ENCODE measurements around the gene LAYN. TPM values are rescaled to one million over a fixed set of nuclear protein-coding genes. Genes with fewer than 3 reads are reported as not detected.

Gene LAYN
- total and polyA plus RNA-seq, 2 of the 4 experiments (the other 2 are of a cell fraction), result 92.5 to 118 TPM

DNA sequence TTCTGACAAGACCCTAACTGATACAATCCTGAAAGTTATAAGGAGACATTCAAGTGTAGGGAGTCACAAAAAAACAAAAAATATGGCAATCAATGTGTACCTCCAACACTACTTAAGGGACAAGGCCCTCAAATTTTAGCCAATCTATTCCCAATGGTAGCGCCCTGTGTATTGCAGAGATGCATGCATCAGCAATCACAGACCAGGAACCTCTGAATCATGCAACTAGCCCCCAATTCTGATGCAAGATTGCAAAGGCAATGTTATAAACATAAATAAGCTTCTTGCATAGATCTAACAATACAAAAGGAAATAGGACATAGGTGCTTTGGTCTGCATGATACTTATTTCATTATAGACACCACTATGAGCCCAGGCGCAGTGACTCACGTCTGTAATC, 32.1 kb downstream of the LAYN start:
- no peak overlapping the region for H2AK9ac ChIP-seq (replicated peaks; ENCODE audit: low read depth, low read length, poor library complexity)
- WGBS, 2 experiments (ENCODE audit: extremely low coverage in 2 of 2, insufficient read length in 1 of 2), result no CpG with 5 or more reads among the region's 3 CpGs
- H3K18ac ChIP-seq (ENCODE audit: low read depth, low read length), result no peak overlapping the region
- no peak overlapping the region for H2BK20ac ChIP-seq (ENCODE audit: low read depth, low read length)
- no peak overlapping the region for H3K56ac ChIP-seq (ENCODE audit: extremely low read depth, insufficient read depth, low read length)
- no TSS peak for BruUV-seq (replicated peaks)
- CTCF ChIA-PET, result interaction anchor here (0.7 kb wide), 1 partner anchor 156 kb away, joined by 3 read pairs; no protein-coding TSS in a partner anchor
- in situ Hi-C loops (cut with MboI; ENCODE audit: low sequenced_read_pairs), result no loop called here
- POLR2A ChIA-PET (ENCODE audit: unreplicated experiment), result interaction anchor here (0.5 kb wide), 1 partner anchor 274 kb away, joined by 3 read pairs; no protein-coding TSS in a partner anchor
- no peaks in the 10 kb centered on the region for H3K79me1 ChIP-seq (ENCODE audit: low read depth in 1 of 2, low read length in 2 of 2)
- no peak overlapping the region for H3K27ac ChIP-seq (ENCODE audit: insufficient read depth, low read length)
- no peak overlapping the region for H3K23ac ChIP-seq (ENCODE audit: low read depth, low read length)
- H3K9ac ChIP-seq (ENCODE audit: low read depth, low read length), result no peak overlapping the region
- H2BK120ac ChIP-seq (ENCODE audit: low read depth, low read length), result 0 out of 2 replicates have a peak overlapping the region, but pooled peaks have one; percentile 75
- no peaks in the 10 kb centered on the region for H3K36me3 ChIP-seq (ENCODE audit: control insufficient read depth, insufficient read depth, low read length)
- no peaks in the 10 kb centered on the region for H3K27me3 ChIP-seq (ENCODE audit: control insufficient read depth, insufficient read depth, low read length)
- DNase-seq (no peak), ATAC-seq (ENCODE audit: low read depth) (no peak)
- no peak overlapping the region for H2AK5ac ChIP-seq (ENCODE audit: low read depth, low read length)
- no peak overlapping the region for H2BK5ac ChIP-seq (ENCODE audit: low read depth, low read length, poor library complexity, severe bottlenecking)
- H2BK15ac ChIP-seq (ENCODE audit: low read depth, low read length), result no peak overlapping the region
- H3K4me1 ChIP-seq (ENCODE audit: control insufficient read depth, insufficient read depth, low read length), result peaks cover 9% of the 10 kb centered on the region
- no peak overlapping the region for H4K91ac ChIP-seq (ENCODE audit: insufficient read depth, low read depth, low read length)
- no peak overlapping the region for H4K5ac ChIP-seq (ENCODE audit: low read depth, low read length)
- no peak overlapping the region for H2AFZ ChIP-seq (replicated peaks; ENCODE audit: low read length, poor library complexity)
- H3K4ac ChIP-seq (ENCODE audit: low read depth, low read length), result no peak overlapping the region
- no peaks in the 10 kb centered on the region for H3K9me3 ChIP-seq (ENCODE audit: control insufficient read depth, insufficient read depth, low read length)
- H4K20me1 ChIP-seq (ENCODE audit: insufficient read depth, low read length), result no peaks in the 10 kb centered on the region
- no peak overlapping the region for H3K4me2 ChIP-seq (ENCODE audit: low read depth, low read length)
- H3K9me1 ChIP-seq (ENCODE audit: insufficient read depth, low read length), result peaks cover 19% of the 10 kb centered on the region
- H3K4me3 ChIP-seq (ENCODE audit: insufficient read depth, low read depth, low read length), result no peak overlapping the region
- H4K8ac ChIP-seq (ENCODE audit: low read depth in 2 of 2, low read length in 2 of 2), result no peak overlapping the region
- dilution Hi-C loops (cut with HindIII; ENCODE audit: low sequenced_read_pairs, unreplicated experiment), result no loop called here
- intact Hi-C loops (cut with micrococcal nuclease), result no loop called here
- TF ChIP-seq MAFK (IDR thresholded peaks at IDR 0.05; ENCODE audit: low read depth, low read length), result no peak
- TF ChIP-seq RFX5 (IDR thresholded peaks at IDR 0.05; ENCODE audit: low read depth, low read length), result no peak
- H3K14ac ChIP-seq (replicated peaks; ENCODE audit: low read depth, low read length), result peak overlapping the region; percentile 55; the same call in 1 of the 2 replicates

Data from IMR-90 (cell line).